ENCODE measurements around the gene ARHGEF9.
"Not testable (repeated sequence)": the region's sequence is repeated elsewhere in the genome, so short reads cannot be mapped to it uniquely, and the experiment has no call there.

ARHGEF9 gene

DNA sequence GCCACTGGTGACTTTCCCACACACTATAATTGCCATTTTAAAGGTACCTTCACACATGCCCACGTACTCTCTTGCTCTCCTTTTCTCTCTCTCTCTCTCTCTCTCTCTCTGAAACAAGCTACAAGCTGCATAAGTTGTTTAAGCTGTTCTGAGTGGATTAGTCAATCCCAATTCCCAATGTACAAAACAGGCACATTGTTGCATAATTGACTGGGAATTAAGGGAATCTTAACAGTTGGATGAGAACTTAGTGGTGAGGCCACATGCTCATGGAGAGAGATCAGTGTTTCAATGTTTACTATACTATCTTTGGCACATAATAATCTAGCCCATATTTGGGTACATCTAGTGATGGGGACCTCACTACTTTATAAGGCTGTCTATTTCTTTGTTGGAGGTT lies 123.3 kb downstream of the ARHGEF9 start:
- DNase-seq (ENCODE audit: low read depth in 2 of 2): no peak

DNA sequence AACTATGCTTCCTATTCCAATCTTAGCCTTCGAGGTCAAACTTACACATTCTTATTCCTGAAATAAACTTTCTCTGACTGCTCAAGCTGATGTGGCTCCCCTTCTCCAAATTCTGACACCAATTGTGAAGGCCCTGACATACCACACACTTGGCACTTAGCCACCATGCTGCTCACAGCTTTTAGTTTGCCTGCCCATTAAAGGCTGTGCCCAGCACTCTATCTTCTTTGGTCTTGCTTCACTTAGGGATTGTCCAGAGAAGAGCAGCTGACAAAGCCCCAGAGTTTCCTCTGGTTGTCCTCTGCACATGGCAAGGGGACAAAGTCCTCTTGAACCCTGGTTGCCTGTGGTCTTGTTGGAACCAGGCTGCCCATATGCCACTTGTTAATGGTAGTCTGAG lies 126.1 kb downstream of the ARHGEF9 start:
- DNase-seq (ENCODE audit: low read depth in 2 of 2): no peak

DNA sequence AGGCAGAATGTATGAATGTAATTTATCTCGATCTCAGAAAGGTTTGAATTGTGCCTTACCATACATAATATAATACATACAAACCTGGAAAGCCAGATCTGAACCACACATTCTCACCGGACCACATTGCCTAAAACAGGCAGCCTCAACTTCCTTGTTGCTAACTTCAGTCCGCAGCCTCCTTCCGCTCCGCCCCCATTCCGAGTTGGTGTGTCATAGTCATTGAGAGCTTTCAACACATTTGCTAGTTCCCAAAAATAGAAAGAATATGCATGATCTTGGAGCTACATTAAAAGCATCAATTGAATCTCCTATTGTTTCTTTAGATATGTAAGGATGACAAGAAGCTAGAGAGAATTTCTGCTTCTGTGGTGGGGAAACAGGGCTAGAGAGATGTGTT lies 127.2 kb downstream of the ARHGEF9 start:
- DNase-seq (ENCODE audit: low read depth in 2 of 2): no peak

DNA sequence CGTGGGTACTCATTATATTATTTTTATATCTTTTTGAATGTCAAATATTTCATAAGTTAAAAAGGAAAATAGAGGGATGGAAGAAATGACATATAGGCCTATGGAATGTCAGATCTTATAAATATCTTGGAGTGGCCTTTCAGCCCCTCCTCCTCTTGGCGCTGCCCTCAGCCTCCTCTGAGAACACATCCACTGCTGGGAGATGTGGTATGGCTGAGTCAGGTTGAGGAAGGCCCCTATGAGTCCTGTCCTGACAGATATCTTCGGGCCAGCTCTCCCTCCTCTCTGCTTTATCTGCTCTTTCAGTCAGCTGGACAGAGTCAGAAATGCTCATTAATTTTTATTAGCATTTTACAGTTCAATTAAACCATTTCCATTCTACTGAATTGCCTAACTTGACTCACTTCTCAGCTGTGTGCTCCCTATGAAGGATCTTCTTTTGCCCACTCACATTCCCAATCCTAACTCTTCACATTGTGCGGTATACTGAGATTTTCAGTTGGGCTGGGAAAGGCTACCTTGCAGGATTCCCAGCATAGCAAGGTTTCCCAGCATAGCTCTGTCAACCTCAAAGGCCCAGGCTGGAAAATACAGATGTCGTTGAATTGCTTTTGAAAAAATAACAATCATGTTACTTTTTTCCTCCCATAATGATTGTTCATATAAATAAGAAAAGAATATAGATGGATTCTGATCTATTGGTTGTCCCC lies 128.0 kb downstream of the ARHGEF9 start:
- DNase-seq (ENCODE audit: low read depth in 2 of 2): no peak

DNA sequence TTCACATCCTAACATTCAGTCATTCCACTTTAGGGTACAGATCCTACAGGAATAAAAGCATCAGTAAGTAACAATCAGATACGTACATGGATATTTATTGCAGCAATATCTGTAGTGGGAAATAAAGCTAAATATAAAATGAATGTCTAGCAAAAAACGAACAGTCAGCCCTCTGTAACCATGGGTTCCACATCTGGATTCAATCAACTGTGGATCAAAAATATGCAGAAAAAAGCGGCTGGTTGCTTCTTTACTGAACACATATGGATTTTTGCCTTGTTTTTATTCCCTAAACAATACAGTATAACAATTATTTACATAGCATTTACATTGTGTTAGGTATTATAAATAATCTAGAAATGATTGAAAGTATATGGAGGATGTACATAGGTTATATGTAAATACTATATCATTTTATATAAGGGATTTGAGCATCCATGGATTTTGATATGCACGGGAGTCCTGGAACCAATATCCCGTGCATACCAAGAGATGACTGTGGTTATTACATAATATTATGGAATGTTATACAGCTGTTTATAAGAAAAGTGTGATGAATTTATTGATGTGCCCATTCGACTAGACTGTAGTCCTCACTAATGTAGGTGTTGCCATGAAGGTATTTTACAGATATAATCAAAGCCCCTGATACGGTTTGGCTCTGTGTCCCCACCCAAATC lies 132.8 kb downstream of the ARHGEF9 start:
- no peak for DNase-seq (ENCODE audit: low read depth in 2 of 2)

DNA sequence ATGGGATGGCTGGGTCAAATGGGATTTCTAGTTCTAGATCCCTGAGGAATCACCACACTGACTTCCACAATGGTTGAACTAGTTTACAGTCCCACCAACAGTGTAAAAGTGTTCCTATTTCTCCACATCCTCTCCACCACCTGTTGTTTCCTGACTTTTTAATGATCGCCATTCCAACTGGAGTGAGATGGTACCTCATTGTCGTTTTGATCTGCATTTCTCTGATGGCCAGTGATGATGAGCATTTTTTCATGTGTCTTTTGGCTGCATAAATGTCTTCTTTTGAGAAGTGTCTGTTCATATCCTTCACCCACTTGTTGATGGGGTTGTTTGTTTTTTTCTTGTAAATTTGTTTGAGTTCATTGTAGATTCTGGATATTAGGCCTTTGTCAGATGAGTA lies 139.3 kb downstream of the ARHGEF9 start:
- not testable (repeated sequence) for DNase-seq (ENCODE audit: low read depth in 2 of 2)

DNA sequence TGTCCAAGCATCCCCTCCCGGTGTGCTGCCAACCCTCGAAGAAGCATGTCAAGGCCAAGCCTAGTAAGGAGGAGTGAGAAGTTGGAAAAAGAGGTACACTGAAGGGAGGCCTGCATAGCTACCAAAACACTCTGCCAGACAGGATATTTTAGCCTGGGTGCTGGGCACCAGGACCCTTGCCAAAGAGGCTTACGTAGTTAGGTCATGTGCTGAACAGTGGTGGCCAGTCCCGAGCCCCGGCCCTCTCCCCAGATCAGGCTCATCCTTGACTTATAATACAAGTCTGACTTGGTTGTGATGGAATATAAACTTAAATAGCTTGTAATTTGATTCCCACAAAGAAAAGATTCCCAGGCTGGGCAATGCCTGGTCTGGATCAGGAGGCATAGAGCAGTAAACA lies 149.3 kb downstream of the ARHGEF9 start:
- DNase-seq (ENCODE audit: low read depth in 2 of 2): no peak

DNA sequence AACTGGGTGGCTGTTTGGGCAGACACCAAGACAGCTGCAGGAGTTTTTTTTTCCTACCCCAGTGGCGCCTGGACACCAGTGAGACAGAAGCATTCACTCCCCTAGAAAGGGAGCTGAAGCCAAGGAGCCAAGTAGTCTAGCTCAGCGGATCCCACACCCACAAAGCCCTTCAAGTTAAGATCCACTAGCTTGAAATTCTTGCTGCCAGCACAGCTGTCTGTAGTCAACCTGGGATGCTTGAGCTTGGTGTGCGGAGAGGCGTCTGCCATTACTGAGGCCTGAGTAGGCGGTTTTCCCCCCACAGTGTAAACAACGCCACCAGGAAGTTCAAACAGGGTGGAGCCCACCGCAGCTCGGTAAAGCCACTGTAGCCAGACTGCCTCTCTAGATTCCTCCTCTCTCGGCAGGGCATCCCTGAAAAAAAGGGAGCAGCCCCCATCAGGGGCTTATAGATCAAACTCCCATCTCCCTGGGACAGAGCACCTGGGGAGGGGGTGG lies 171.4 kb downstream of the ARHGEF9 start:
- DNase-seq (ENCODE audit: low read depth in 2 of 2): no peak

DNA sequence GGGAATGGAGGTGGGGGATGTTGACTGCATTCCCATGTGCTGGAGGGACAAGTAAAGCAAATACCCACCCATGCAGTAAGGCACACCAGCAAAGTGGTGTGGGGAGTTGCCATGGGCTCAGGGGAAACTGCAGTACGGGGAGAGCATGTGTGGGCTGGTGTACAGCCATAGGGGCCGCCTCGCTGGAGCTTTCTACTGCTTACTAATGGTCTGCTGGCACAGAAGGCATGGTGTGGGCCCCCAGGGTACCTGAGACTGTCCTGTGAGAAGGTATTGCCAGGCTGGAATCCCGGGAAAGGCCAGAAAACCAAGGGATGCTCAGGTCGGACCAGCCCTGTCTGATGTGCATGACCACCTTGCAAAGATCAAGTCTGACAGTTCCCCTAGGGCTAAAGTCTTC lies 199.1 kb downstream of the ARHGEF9 start:
- DNase-seq (ENCODE audit: low read depth in 2 of 2): no peak
